Right atrium auricular region (tissue), 2 donors: ENCODE data around the gene GPC3. TPM values are rescaled to one million over a fixed set of nuclear protein-coding genes. Genes with fewer than 3 reads are reported as not detected.

Source experiments
- DNase-seq: peaks from one replicate; pipeline ENCODE4 v3.0.0-alpha.2; 2019; ENCODE audit warnings: low spot score
- H3K27ac ChIP-seq, 2 donors: fragments of 200-600 bp; sonication (generic); 1 replicate in 1 of 2; 2 replicates in 1 of 2; pipeline ENCODE4 v1.5.1; 2016 to 2019
- H3K27me3 ChIP-seq, 2 donors: fragments of 200-600 bp; sonication (generic); one replicate each; pipeline versions ENCODE4 v1.5.1 to v1.6.0; 2017 to 2019
- H3K36me3 ChIP-seq: fragments of 200-600 bp; sonication (generic); one replicate; pipeline ENCODE4 v1.5.1; 2016
- H3K4me1 ChIP-seq, 2 donors: fragments of 200-600 bp; sonication (generic); one replicate each; pipeline versions ENCODE4 v1.5.1 to v1.6.0; 2017 to 2019
- H3K4me3 ChIP-seq, 2 donors: fragments of 200-600 bp; sonication (generic); 1 replicate in 1 of 2; 2 replicates in 1 of 2; pipeline ENCODE4 v1.5.1; 2017 to 2019; ENCODE audit warnings: mild to moderate bottlenecking in 1 of 2, moderate library complexity in 1 of 2
- H3K9me3 ChIP-seq, 2 donors: fragments of 200-600 bp; sonication (generic); one replicate each; pipeline ENCODE4 v1.5.1; 2019
- total RNA-seq, 2 donors: library from RNA; depleted of rRNA; stranded (reverse); fragments of >200 nt; gene quantifications; one replicate each; pipeline ENCODE4 v1.1.0, GENCODE V29; 2016
- TF ChIP-seq, protein P1 (sequence below), 2 donors: fragments of 200-600 bp; sonication (generic); IDR thresholded peaks; one replicate each; pipeline ENCODE4 v1.5.1; 2019; ENCODE audit warnings: antibody characterized with exemption in 2 of 2

Gene GPC3
- total RNA-seq, 2 donors from 2014 or later: 3.5 to 18.6 TPM

DNA sequence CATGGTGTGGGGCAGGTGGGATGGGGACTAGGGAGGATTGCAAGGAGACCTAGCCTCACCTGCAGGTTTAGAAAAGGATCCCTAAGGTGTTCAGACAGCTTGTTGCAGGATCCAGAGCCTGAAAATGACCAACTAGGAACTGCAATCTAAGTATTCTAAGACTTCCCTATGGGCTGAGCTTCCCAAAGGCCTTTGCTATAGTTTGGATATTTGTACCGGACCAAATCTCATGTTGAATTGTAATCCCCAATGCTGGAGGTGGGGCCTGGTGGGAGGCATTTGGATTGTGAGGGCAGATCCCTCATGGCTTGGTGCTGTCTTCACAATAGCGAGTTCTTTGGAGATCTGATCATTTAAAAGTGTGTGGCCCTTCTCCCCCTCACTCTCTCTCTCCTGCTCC is 52.1 kb downstream of the GPC3 start:
- Histone ChIP-seq H3K9me3 (no peaks in the 10 kb centered on the region), H3K4me3 (no peak overlapping the region), H3K27me3 (no peaks in the 10 kb centered on the region), H3K4me1 (no peaks in the 10 kb centered on the region), H3K27ac (no peak overlapping the region), H3K36me3 (no peaks in the 10 kb centered on the region)
- no peak for DNase-seq
- TF ChIP-seq, protein P1, sequence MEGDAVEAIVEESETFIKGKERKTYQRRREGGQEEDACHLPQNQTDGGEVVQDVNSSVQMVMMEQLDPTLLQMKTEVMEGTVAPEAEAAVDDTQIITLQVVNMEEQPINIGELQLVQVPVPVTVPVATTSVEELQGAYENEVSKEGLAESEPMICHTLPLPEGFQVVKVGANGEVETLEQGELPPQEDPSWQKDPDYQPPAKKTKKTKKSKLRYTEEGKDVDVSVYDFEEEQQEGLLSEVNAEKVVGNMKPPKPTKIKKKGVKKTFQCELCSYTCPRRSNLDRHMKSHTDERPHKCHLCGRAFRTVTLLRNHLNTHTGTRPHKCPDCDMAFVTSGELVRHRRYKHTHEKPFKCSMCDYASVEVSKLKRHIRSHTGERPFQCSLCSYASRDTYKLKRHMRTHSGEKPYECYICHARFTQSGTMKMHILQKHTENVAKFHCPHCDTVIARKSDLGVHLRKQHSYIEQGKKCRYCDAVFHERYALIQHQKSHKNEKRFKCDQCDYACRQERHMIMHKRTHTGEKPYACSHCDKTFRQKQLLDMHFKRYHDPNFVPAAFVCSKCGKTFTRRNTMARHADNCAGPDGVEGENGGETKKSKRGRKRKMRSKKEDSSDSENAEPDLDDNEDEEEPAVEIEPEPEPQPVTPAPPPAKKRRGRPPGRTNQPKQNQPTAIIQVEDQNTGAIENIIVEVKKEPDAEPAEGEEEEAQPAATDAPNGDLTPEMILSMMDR (IDR thresholded peaks at IDR 0.05): no peak

DNA sequence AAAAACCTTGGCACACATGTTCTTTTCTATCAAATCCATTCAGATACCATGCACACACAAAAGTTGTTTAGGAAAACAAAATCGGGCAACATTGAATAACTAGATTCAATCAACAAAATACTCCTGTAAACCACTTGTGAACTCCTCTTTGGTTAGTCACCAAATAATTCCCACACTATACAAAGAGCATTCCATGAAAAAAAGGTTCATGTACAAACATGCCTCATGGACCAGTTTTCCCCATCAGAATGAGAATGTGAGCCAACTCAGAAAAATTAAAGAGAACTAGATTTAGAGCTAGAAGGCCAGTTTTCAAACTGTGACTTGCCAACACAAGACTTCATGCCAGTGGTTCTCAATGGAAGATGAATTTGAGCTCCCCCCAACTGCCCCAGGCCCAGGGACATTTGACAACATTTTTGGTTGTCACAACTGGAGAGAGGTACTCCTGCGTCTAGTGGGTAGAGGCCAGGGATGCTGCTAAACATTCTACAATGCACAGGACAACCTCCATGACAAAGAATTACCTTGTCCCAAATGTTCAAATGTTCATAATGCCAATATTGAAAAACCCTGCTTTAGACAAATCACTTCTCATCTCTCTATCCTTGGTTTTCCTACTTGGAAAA is 55.4 kb downstream of the GPC3 start:
- Histone ChIP-seq H3K36me3 (no peaks in the 10 kb centered on the region), H3K27me3 (no peaks in the 10 kb centered on the region), H3K27ac (no peak overlapping the region), H3K9me3 (no peaks in the 10 kb centered on the region), H3K4me1 (no peaks in the 10 kb centered on the region), H3K4me3 (no peak overlapping the region)
- no peak for DNase-seq
- TF ChIP-seq, protein P1 (IDR thresholded peaks at IDR 0.05): no peak

DNA sequence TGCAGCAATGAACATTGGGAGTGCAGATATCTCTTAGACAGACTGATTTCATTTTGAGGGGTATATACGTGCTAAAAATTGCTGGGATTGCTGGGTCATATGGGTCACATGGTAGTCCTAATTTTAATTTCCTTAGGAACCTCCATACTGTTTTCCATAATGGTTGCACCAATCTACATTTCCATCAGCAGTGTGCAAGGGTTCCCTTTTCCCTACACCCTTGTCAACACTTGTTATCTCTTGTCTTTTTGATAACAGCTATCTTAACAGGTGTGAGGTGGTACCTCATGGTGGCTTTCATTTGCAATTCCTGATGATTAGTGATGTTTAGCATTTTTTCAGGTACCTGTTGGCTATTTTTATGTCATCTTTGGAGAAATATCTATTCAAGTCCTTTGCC is 57.0 kb downstream of the GPC3 start:
- no peak overlapping the region for H3K27ac ChIP-seq
- H3K36me3 ChIP-seq: no peaks in the 10 kb centered on the region
- no peak for DNase-seq
- no peak overlapping the region for H3K4me3 ChIP-seq
- H3K27me3 ChIP-seq: no peaks in the 10 kb centered on the region
- TF ChIP-seq, protein P1 (IDR thresholded peaks at IDR 0.05): no peak
- H3K4me1 ChIP-seq: no peaks in the 10 kb centered on the region
- no peaks in the 10 kb centered on the region for H3K9me3 ChIP-seq

DNA sequence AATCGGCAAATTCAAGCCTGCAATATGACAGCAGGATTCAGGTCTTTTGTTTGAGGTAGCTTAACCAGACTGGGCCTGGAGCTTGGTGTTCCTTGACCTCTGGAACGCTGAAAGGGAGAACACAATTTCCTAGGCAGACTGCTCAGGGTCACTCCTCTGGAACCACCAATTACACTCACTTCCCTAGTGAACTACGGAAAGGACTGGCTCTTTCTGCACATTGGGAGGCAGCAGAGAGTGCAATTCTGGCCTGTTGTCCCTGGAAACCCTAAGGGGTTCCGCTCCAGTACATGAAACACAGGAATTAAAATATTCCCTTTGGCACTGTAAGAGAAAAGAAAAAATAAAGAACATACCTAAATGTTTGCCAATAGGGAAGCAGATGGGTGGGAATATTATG is 58.6 kb downstream of the GPC3 start:
- TF ChIP-seq, protein P1 (IDR thresholded peaks at IDR 0.05): no peak
- DNase-seq: no peak
- Histone ChIP-seq H3K27me3 (no peaks in the 10 kb centered on the region), H3K9me3 (no peaks in the 10 kb centered on the region), H3K27ac (no peak overlapping the region), H3K4me3 (no peak overlapping the region), H3K4me1 (no peaks in the 10 kb centered on the region), H3K36me3 (no peaks in the 10 kb centered on the region)

DNA sequence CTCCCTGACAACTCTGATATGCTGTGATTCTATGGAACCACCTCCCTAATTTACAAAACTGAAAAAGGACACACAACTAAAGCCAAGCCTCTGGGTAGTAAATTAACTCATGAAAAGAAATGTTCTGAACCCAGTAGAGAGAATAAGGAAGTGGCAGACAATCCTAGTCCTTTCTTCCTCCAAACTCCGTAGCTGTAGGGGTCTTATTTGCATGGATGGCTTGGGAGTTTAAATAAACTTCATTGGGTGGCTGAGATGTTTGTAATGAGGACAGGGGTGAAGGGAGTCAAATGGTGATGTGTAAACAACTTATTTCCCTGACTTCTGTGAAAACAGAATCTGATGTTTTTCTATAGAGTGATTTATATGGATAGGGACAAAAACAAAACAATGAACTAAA is 59.3 kb downstream of the GPC3 start:
- H3K4me1 ChIP-seq: no peaks in the 10 kb centered on the region
- H3K27me3 ChIP-seq: no peaks in the 10 kb centered on the region
- TF ChIP-seq, protein P1 (IDR thresholded peaks at IDR 0.05): no peak
- H3K36me3 ChIP-seq: no peaks in the 10 kb centered on the region
- no peak overlapping the region for H3K27ac ChIP-seq
- no peak for DNase-seq
- no peak overlapping the region for H3K4me3 ChIP-seq
- no peaks in the 10 kb centered on the region for H3K9me3 ChIP-seq

DNA sequence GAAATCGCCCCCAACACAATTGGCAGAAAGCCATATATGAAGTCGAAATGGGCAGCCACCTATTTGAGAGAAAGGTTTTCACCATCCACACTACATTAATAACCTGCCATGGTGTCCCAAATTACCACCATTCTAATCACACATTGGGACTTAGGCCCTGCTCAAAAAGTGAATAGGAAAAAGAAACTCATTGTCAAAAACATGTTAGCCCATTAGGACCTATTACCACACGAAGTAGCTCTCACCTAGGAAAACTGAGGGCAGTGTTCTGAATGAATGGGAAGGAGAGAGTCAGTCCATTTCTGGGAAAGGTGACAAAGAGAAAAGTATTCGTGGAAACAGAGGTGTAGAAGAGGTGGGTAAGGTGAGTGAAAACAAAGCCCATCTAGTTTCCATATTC is 60.8 kb downstream of the GPC3 start:
- TF ChIP-seq, protein P1 (IDR thresholded peaks at IDR 0.05): no peak
- no peak overlapping the region for H3K4me3 ChIP-seq
- no peak for DNase-seq

More for the DNA sequence above, 60.8 kb downstream of the GPC3 start:
- H3K4me1 ChIP-seq: no peaks in the 10 kb centered on the region
- no peak overlapping the region for H3K27ac ChIP-seq
- H3K36me3 ChIP-seq: no peaks in the 10 kb centered on the region
- no peaks in the 10 kb centered on the region for H3K27me3 ChIP-seq
- no peaks in the 10 kb centered on the region for H3K9me3 ChIP-seq
